Fibroblast of the aortic adventitia (primary cell): ENCODE data around the gene SFT2D2. TPM values are rescaled to one million over a fixed set of nuclear protein-coding genes. Genes with fewer than 3 reads are reported as not detected.

Experiments used
- DNase-seq: peaks from one replicate; pipeline ENCODE4 v3.0.0-alpha.2; 2010; ENCODE audit warnings: low read depth
- H3K4me3 ChIP-seq: 2 replicates; pipeline ENCODE4 v1.5.1; 2011; ENCODE audit warnings: low read depth, mild to moderate bottlenecking, control low read depth, low read length, moderate library complexity
- total RNA-seq: library from RNA; depleted of rRNA; stranded (reverse); fragments of >200 nt; gene quantifications from 2 replicates; pipeline ENCODE4 v1.2.3, GENCODE V29; 2012; ENCODE audit warnings: low replicate concordance
- TF ChIP-seq, protein P1 (sequence below): IDR thresholded peaks from 2 replicates; pipeline ENCODE4 v1.5.1; 2011; ENCODE audit warnings: mild to moderate bottlenecking, low read length, control low read depth, inconsistent platforms; ENCODE audit not compliant: insufficient read depth

The SFT2D2 gene
- total RNA-seq, 1 donor: 72.8 TPM

DNA sequence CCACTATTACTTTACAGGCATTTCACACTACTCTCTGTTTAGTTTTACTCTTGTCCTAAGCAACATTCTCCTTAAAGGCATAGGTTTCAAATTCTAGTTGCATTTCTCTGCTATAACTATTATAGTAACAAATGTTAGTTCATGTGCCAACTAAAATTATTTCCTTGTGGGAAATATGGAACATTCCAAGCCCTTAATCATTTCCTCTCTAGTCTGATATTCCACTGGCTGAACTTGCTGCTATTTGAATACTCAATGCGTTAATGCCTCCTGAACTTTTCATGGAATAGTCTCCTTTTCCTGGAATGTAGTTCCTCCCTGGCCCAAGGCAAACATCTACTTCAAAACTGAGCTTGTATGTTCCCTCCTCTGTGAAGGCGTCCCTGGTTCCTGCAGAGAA is 35.6 kb downstream of the SFT2D2 start:
- TF ChIP-seq, protein P1, sequence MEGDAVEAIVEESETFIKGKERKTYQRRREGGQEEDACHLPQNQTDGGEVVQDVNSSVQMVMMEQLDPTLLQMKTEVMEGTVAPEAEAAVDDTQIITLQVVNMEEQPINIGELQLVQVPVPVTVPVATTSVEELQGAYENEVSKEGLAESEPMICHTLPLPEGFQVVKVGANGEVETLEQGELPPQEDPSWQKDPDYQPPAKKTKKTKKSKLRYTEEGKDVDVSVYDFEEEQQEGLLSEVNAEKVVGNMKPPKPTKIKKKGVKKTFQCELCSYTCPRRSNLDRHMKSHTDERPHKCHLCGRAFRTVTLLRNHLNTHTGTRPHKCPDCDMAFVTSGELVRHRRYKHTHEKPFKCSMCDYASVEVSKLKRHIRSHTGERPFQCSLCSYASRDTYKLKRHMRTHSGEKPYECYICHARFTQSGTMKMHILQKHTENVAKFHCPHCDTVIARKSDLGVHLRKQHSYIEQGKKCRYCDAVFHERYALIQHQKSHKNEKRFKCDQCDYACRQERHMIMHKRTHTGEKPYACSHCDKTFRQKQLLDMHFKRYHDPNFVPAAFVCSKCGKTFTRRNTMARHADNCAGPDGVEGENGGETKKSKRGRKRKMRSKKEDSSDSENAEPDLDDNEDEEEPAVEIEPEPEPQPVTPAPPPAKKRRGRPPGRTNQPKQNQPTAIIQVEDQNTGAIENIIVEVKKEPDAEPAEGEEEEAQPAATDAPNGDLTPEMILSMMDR: no peak
- peak; percentile 91 for DNase-seq
- peak overlapping the region; percentile 35 for H3K4me3 ChIP-seq

- TF ChIP-seq, protein P1: no peak
- H3K4me3 ChIP-seq: no peak overlapping the region
- DNase-seq: no peak
Measured at GRCh38 chr1:168263130-168263529, 37.3 kb downstream of the SFT2D2 start.

DNA sequence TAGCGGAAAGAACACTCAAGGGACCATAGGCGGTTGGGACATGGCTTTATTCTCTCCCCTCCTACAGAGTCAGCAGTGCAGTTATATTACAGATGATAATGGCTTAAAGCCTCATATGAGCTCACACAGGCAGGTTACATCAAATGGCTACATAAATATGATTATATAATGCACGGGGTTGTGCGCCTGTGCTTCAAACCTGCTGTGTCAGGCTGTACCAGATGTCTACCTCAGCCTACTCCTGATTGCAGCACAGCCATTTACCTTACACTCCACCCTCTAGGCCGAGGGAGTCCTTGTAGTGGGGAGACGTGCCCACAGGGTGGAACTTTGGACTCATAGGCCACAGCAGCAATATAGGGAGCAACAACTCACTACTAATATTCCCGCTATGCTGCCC is 38.5 kb downstream of the SFT2D2 start:
- no peak overlapping the region for H3K4me3 ChIP-seq
- TF ChIP-seq, protein P1: no peak
- no peak for DNase-seq

GRCh38 chr1:168265596-168265995 is 39.8 kb downstream of the SFT2D2 start:
- DNase-seq: no peak
- TF ChIP-seq, protein P1: no peak
- no peak overlapping the region for H3K4me3 ChIP-seq

DNA sequence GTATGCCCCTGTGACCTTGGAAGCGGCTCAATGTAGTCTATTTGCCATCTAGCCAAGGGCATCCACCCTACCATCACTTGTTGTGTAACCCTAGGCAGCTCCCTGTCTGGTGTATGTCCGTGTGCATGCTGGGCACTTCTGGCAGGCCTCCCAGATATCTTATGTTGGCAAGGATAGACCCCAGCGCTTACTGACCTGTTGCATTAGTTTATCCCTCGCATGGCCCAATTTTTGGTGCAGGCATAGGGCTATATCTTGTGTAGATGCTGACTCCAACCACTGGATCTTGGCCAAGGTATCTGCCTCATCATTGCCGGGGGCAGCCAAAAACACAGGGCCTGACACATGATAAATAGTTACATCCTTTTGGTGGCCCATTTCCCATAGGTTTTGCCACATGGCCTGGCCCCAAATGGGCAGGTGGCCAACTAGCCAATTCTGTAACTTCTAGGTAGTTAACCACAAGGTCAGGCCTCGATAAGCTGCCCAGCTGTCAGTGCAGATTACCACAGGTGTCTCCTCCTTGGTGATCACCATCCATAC is 40.9 kb downstream of the SFT2D2 start:
- peak; percentile 67 for DNase-seq
- H3K4me3 ChIP-seq: no peak overlapping the region
- TF ChIP-seq, protein P1: no peak

GRCh38 chr1:168271636-168272035 is 45.8 kb downstream of the SFT2D2 start:
- TF ChIP-seq, protein P1: no peak
- no peak overlapping the region for H3K4me3 ChIP-seq
- DNase-seq: no peak

- TF ChIP-seq, protein P1: no peak
- DNase-seq: no peak
- H3K4me3 ChIP-seq: no peak overlapping the region
Measured at GRCh38 chr1:168273575-168273974, 47.8 kb downstream of the SFT2D2 start.
